ENCODE results near the gene SLCO1A2.

DNA sequence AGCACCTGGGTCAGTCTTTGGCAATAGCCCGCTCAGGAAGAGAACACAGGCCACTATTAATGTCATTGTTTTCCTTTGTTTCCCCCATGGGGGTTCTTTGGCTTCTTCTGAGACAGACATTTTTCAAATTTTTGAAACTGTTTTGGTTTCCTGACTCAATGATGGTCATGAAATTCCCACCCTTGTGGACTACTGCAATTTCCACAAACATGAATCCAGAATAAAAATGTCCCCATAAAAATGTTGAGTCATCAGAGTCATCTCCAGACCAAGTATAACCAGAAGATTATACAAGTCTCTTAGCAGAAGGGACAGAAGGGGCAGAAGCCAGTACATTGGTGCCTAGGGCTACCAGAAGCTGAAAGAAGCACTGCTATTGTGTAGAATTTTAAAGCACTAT, 29.1 kb downstream of the SLCO1A2 start:
- no peak for TF ChIP-seq POLR2A (IDR thresholded peaks at IDR 0.05)
- no peak for TF ChIP-seq CTCF (IDR thresholded peaks at IDR 0.05)
- TF ChIP-seq POLR2AphosphoS5 (IDR thresholded peaks at IDR 0.05): no peak
